Keratinocyte (primary cell): ENCODE measurements around the gene CACHD1. TPM values are rescaled to one million over a fixed set of nuclear protein-coding genes. Genes with fewer than 3 reads are reported as not detected.

ENCODE experiments used
- DNase-seq: peaks from one replicate; pipeline ENCODE4 v3.0.0-alpha.2; 2011; ENCODE audit warnings: low read depth, missing footprints, low spot score
- FAIRE-seq: peaks from 2 replicates; lab custom pipeline; 2011; peaks lifted over from hg19 to GRCh38; lab: Jason Lieb, UNC
- H2AFZ ChIP-seq: 2 replicates; pipeline ENCODE4 v1.6.0; 2012; ENCODE audit warnings: low read length, control low read depth, inconsistent platforms; ENCODE audit not compliant: control insufficient read depth
- H3K27ac ChIP-seq: 2 replicates; pipeline ENCODE4 v1.5.1; 2011; ENCODE audit warnings: low read length; ENCODE audit not compliant: control insufficient read depth, insufficient read depth
- H3K27me3 ChIP-seq: 3 replicates; pipeline ENCODE4 v1.6.0; 2011; ENCODE audit warnings: low read length; ENCODE audit not compliant: control insufficient read depth, insufficient read depth; ENCODE audit errors: extremely low read depth
- H3K36me3 ChIP-seq, 2 experiments: 2 replicates in 1 of 2; 3 replicates in 1 of 2; pipeline ENCODE4 v1.5.1; 2011; ENCODE audit warnings: low read length in 2 of 2, mild to moderate bottlenecking in 1 of 2; ENCODE audit not compliant: control insufficient read depth in 2 of 2, insufficient read depth in 2 of 2; ENCODE audit errors: extremely low read depth in 1 of 2
- H3K4me1 ChIP-seq: 3 replicates; pipeline ENCODE4 v1.5.1; 2011; ENCODE audit warnings: low read length; ENCODE audit not compliant: control insufficient read depth, insufficient read depth; ENCODE audit errors: extremely low read depth
- H3K4me2 ChIP-seq: 3 replicates; pipeline ENCODE4 v1.6.0; 2011; ENCODE audit warnings: low read depth, low read length; ENCODE audit not compliant: control insufficient read depth, insufficient read depth; ENCODE audit errors: extremely low read depth
- H3K4me3 ChIP-seq, 3 experiments: fragments of 200-600 bp in 1 of 3; sonication (generic) in 1 of 3; 2 replicates in 2 of 3; 3 replicates in 1 of 3; pipeline ENCODE4 v1.5.1; 2011 to 2016; ENCODE audit warnings: low read length in 3 of 3, mild to moderate bottlenecking in 3 of 3, control low read depth in 2 of 3, inconsistent platforms in 1 of 3, low read depth in 1 of 3, mixed read lengths in 1 of 3, mixed run types in 1 of 3, moderate library complexity in 1 of 3; ENCODE audit not compliant: control insufficient read depth in 2 of 3, insufficient read depth in 2 of 3; ENCODE audit errors: extremely low read depth in 1 of 3
- H3K79me2 ChIP-seq: 2 replicates; pipeline ENCODE4 v1.6.0; 2012; ENCODE audit warnings: low read length; ENCODE audit not compliant: control insufficient read depth, insufficient read depth
- H3K9ac ChIP-seq: 3 replicates; pipeline ENCODE4 v1.6.0; 2011; ENCODE audit warnings: low read length; ENCODE audit not compliant: control insufficient read depth, insufficient read depth; ENCODE audit errors: extremely low read depth
- H3K9me1 ChIP-seq: 3 replicates; pipeline ENCODE4 v1.6.0; 2011; ENCODE audit warnings: low read length; ENCODE audit not compliant: control insufficient read depth, insufficient read depth; ENCODE audit errors: extremely low read depth
- H3K9me3 ChIP-seq: 2 replicates; pipeline ENCODE4 v1.5.1; 2012; ENCODE audit warnings: low read depth, low read length; ENCODE audit not compliant: control insufficient read depth
- H4K20me1 ChIP-seq: 3 replicates; pipeline ENCODE4 v1.6.0; 2011; ENCODE audit warnings: low read length; ENCODE audit not compliant: control insufficient read depth, insufficient read depth; ENCODE audit errors: extremely low read depth
- CTCF ChIP-seq, 3 experiments: IDR thresholded peaks in 1 of 3; conservative IDR thresholded peaks in 1 of 3; optimal IDR thresholded peaks in 1 of 3; 2 replicates in 2 of 3; 3 replicates in 1 of 3; pipeline versions ENCODE3 to v1.5.1; 2011; ENCODE audit warnings: low read length in 3 of 3, mild to moderate bottlenecking in 3 of 3, moderate library complexity in 2 of 3, control low read depth in 1 of 3, inconsistent platforms in 1 of 3; ENCODE audit not compliant: insufficient read depth in 2 of 3; ENCODE audit errors: extremely low read depth in 1 of 3
- EZH2 ChIP-seq: IDR thresholded peaks from one replicate; pipeline ENCODE4 v1.6.1; 2012; ENCODE audit warnings: inconsistent platforms, mild to moderate bottlenecking, low read length, moderate library complexity
- dilution Hi-C: fragments of 300-500 bp; cut with MboI; formaldehyde crosslinking; loops from one replicate; pipeline ENCODE4 v1.7.0; 2020; ENCODE audit warnings: low sequenced_read_pairs; ENCODE audit not compliant: extremely low pct_ligation_motif_present
- polyA plus RNA-seq, 5 experiments: library from polyadenylated mRNA; depleted of rRNA in 3 of 5; stranded (reverse) in 3 of 5; stranded (forward) in 1 of 5; unstranded in 1 of 5; fragments of >200 nt; gene quantifications; 1 replicate in 1 of 5; 2 replicates in 3 of 5; 3 replicates in 1 of 5; pipeline versions ENCODE4 v1.2.1 to v1.2.3, GENCODE V29; 2011 to 2012; ENCODE audit warnings: missing spikeins in 2 of 5, low read depth in 1 of 5, low replicate concordance in 1 of 5

CACHD1 gene
- polyA plus RNA-seq, 1 donor (not counting 4 experiments of a cell fraction or from before 2014, with no cell fraction given) = 2.4 TPM

DNA sequence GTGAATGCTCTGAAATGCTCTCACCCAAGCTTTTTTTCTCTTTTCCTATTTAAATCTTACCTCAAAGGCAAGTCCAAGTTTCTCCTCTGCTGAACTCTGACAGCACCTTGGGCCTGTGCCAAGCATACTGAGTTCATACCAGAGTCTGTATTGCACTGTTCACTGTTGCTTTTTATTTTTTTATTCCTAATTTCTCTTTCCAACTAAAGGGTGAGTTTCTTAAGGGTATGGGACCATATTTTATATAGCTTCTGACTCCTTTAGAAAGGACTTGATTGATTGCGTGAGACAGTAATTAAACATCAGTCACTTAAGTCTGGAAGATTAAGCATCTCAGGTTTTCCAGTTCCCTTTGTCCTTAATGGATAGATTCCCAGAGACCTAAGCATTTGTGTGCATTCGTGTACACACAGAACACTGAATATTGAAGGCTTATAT, 69.9 kb downstream of the CACHD1 start:
- TF ChIP-seq EZH2 (no peak), CTCF (optimal IDR thresholded peaks at IDR 0.05 in 1 of 3, IDR thresholded peaks at IDR 0.05 in 1 of 3, conservative IDR thresholded peaks at IDR 0.05 in 1 of 3; ENCODE audit: extremely low read depth in 1 of 3, insufficient read depth in 2 of 3, low read length in 3 of 3) (no peak)
- no peak for DNase-seq
- H3K4me3 ChIP-seq = no peak overlapping the region

DNA sequence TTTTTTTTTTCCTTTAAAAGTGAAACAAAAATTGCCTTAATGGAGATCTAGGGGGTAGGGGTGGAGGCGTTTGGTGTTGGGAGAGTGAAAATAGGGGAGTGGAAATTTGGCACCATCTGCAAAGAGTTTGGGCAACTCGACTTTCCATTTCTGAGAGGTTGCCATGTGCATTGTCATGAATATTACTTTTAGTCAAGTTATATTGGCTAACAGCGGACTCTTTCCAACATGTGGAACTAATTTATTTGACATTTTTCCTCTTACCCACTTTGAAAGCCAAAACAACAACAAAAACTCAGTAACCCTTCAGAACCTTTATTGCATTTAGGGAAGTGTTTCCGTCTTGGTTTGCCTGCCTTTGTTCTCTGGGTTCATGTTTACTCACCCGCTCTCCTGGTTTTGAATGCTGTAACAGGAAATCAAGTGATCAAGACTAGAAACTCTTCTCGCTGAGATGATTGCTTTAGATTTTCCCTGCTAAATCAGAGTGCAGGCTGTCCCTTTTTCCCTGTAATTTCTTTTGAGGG, 70.4 kb downstream of the CACHD1 start:
- TF ChIP-seq EZH2 (no peak), CTCF (optimal IDR thresholded peaks at IDR 0.05 in 1 of 3, IDR thresholded peaks at IDR 0.05 in 1 of 3, conservative IDR thresholded peaks at IDR 0.05 in 1 of 3; ENCODE audit: extremely low read depth in 1 of 3, insufficient read depth in 2 of 3, low read length in 3 of 3) (no peak)
- H4K20me1 ChIP-seq = no peaks in the 10 kb centered on the region
- no peaks in the 10 kb centered on the region for H3K79me2 ChIP-seq
- no peak for DNase-seq
- dilution Hi-C loops = no loop called here
- no peaks in the 10 kb centered on the region for H3K9me3 ChIP-seq
- FAIRE-seq = no peak
- H3K27me3 ChIP-seq = no peaks in the 10 kb centered on the region
- no peak overlapping the region for H3K4me3 ChIP-seq
- no peaks in the 10 kb centered on the region for H3K9me1 ChIP-seq
- H3K4me1 ChIP-seq = no peaks in the 10 kb centered on the region
- H3K36me3 ChIP-seq = no peaks in the 10 kb centered on the region
- H2AFZ ChIP-seq = no peak overlapping the region
- no peak overlapping the region for H3K27ac ChIP-seq
- no peak overlapping the region for H3K4me2 ChIP-seq
- H3K9ac ChIP-seq = no peak overlapping the region

More for the DNA sequence above, 69.9 kb downstream of the CACHD1 start:
- Histone ChIP-seq H3K9me3 (no peaks in the 10 kb centered on the region), H3K27me3 (no peaks in the 10 kb centered on the region), H3K36me3 (no peaks in the 10 kb centered on the region), H3K4me2 (no peak overlapping the region), H3K9ac (no peak overlapping the region), H3K4me1 (no peaks in the 10 kb centered on the region), H3K9me1 (no peaks in the 10 kb centered on the region), H3K27ac (no peak overlapping the region), H2AFZ (no peak overlapping the region), H4K20me1 (no peaks in the 10 kb centered on the region), H3K79me2 (no peaks in the 10 kb centered on the region)
- no peak for FAIRE-seq
- dilution Hi-C loops = no loop called here
